Mammary epithelial cell (primary cell): ENCODE results near the gene WSCD2.

Experiments
- CTCF ChIP-seq, 2 donors: IDR thresholded peaks in 1 of 2; conservative IDR thresholded peaks in 1 of 2; 2 replicates each; pipeline ENCODE4 v1.5.1; 2011 to 2012; ENCODE audit warnings: inconsistent platforms in 2 of 2, low read length in 2 of 2, mild to moderate bottlenecking in 2 of 2, control low read depth in 1 of 2, low read depth in 1 of 2; ENCODE audit not compliant: insufficient read depth in 1 of 2; ENCODE audit errors: extremely low read depth in 1 of 2
- EZH2 ChIP-seq: IDR thresholded peaks from 2 replicates; pipeline ENCODE4 v1.6.1; 2012; ENCODE audit warnings: low read length, inconsistent platforms, borderline replicate concordance

- TF ChIP-seq CTCF (conservative IDR thresholded peaks at IDR 0.05 in 1 of 2, IDR thresholded peaks at IDR 0.05 in 1 of 2; ENCODE audit: extremely low read depth in 1 of 2, insufficient read depth in 1 of 2, low read depth in 1 of 2, low read length in 2 of 2) (no peak), EZH2 (no peak)
Observed at GRCh38 chr12:108147279-108147678, 18.2 kb downstream of the WSCD2 start.
